ENCODE data around the gene MYL12A. TPM values are rescaled to one million over a fixed set of nuclear protein-coding genes. Genes with fewer than 3 reads are reported as not detected.

The MYL12A gene
- total and polyA plus RNA-seq, 2 of the 13 experiments (the other 11 are each of a cell fraction or from before 2014, with no cell fraction given), result 261 to 277 TPM

- TF ChIP-seq CBX2 (IDR thresholded peaks at IDR 0.05; ENCODE audit: low read depth, low read length) (no peak), CBX2 (CRISPR knock-in tag; IDR thresholded peaks at IDR 0.05; ENCODE audit: low read depth) (no peak), ZNF562 (CRISPR knock-in tag; IDR thresholded peaks at IDR 0.05; ENCODE audit: borderline replicate concordance) (no peak), ZNF558 (CRISPR knock-in tag; IDR thresholded peaks at IDR 0.05; ENCODE audit: borderline replicate concordance) (peak; percentile 75; the same call in 1 of the 2 replicates), GABPA (IDR thresholded peaks at IDR 0.05; ENCODE audit: low read depth, low read length) (peak; percentile 94), GABPA (CRISPR knock-in tag; IDR thresholded peaks at IDR 0.05; ENCODE audit: low read depth) (peak; percentile 87), SIN3A (IDR thresholded peaks at IDR 0.05; ENCODE audit: borderline replicate concordance, low read depth, low read length) (peak; percentile 87; the same call in 1 of the 2 replicates), SAP130 (CRISPR knock-in tag; IDR thresholded peaks at IDR 0.05; ENCODE audit: low read depth) (peak; percentile 92), MXD4 (CRISPR knock-in tag; IDR thresholded peaks at IDR 0.05) (peak; percentile 49; the same call in 1 of the 2 replicates), GABPB1 (CRISPR knock-in tag; IDR thresholded peaks at IDR 0.05) (peak; percentile 96), MAX (IDR thresholded peaks at IDR 0.05) (peak; percentile 73), HNRNPL (IDR thresholded peaks at IDR 0.05; ENCODE audit: low read depth, low read length) (0 out of 2 replicates have a peak, but pooled peaks have one; percentile 42), EZH2 (conservative IDR thresholded peaks at IDR 0.05; ENCODE audit: low read depth, low read length) (no peak), ZFP90 (CRISPR knock-in tag; IDR thresholded peaks at IDR 0.05; ENCODE audit: borderline replicate concordance) (peak; percentile 31; the same call in 1 of the 2 replicates), ZNF556 (CRISPR knock-in tag; IDR thresholded peaks at IDR 0.05; ENCODE audit: borderline replicate concordance) (peak; percentile 53), ZNF879 (CRISPR knock-in tag; IDR thresholded peaks at IDR 0.05) (no peak)
- TF ChIP-seq, protein P1, sequence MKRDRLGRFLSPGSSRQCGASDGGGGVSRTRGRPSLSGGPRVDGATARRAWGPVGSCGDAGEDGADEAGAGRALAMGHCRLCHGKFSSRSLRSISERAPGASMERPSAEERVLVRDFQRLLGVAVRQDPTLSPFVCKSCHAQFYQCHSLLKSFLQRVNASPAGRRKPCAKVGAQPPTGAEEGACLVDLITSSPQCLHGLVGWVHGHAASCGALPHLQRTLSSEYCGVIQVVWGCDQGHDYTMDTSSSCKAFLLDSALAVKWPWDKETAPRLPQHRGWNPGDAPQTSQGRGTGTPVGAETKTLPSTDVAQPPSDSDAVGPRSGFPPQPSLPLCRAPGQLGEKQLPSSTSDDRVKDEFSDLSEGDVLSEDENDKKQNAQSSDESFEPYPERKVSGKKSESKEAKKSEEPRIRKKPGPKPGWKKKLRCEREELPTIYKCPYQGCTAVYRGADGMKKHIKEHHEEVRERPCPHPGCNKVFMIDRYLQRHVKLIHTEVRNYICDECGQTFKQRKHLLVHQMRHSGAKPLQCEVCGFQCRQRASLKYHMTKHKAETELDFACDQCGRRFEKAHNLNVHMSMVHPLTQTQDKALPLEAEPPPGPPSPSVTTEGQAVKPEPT (CRISPR knock-in tag; IDR thresholded peaks at IDR 0.05; ENCODE audit: low read depth), result no peak
- TF ChIP-seq, protein P2, sequence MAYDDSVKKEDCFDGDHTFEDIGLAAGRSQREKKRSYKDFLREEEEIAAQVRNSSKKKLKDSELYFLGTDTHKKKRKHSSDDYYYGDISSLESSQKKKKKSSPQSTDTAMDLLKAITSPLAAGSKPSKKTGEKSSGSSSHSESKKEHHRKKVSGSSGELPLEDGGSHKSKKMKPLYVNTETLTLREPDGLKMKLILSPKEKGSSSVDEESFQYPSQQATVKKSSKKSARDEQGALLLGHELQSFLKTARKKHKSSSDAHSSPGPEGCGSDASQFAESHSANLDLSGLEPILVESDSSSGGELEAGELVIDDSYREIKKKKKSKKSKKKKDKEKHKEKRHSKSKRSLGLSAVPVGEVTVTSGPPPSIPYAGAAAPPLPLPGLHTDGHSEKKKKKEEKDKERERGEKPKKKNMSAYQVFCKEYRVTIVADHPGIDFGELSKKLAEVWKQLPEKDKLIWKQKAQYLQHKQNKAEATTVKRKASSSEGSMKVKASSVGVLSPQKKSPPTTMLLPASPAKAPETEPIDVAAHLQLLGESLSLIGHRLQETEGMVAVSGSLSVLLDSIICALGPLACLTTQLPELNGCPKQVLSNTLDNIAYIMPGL (CRISPR knock-in tag; IDR thresholded peaks at IDR 0.05; ENCODE audit: borderline replicate concordance in 1 of 2, low read depth in 1 of 2), result peak; percentile 33 to 83; a peak in 3 of 4 replicates
- TF ChIP-seq, protein P3, sequence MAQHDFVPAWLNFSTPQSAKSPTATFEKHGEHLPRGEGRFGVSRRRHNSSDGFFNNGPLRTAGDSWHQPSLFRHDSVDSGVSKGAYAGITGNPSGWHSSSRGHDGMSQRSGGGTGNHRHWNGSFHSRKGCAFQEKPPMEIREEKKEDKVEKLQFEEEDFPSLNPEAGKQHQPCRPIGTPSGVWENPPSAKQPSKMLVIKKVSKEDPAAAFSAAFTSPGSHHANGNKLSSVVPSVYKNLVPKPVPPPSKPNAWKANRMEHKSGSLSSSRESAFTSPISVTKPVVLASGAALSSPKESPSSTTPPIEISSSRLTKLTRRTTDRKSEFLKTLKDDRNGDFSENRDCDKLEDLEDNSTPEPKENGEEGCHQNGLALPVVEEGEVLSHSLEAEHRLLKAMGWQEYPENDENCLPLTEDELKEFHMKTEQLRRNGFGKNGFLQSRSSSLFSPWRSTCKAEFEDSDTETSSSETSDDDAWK (CRISPR knock-in tag; IDR thresholded peaks at IDR 0.05), result no peak
- TF ChIP-seq, protein P4, sequence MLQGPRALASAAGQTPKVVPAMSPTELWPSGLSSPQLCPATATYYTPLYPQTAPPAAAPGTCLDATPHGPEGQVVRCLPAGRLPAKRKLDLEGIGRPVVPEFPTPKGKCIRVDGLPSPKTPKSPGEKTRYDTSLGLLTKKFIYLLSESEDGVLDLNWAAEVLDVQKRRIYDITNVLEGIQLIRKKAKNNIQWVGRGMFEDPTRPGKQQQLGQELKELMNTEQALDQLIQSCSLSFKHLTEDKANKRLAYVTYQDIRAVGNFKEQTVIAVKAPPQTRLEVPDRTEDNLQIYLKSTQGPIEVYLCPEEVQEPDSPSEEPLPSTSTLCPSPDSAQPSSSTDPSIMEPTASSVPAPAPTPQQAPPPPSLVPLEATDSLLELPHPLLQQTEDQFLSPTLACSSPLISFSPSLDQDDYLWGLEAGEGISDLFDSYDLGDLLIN (CRISPR knock-in tag; IDR thresholded peaks at IDR 0.05; ENCODE audit: borderline replicate concordance), result peak; percentile 78; the same call in 1 of the 2 replicates
- TF ChIP-seq, protein P5, sequence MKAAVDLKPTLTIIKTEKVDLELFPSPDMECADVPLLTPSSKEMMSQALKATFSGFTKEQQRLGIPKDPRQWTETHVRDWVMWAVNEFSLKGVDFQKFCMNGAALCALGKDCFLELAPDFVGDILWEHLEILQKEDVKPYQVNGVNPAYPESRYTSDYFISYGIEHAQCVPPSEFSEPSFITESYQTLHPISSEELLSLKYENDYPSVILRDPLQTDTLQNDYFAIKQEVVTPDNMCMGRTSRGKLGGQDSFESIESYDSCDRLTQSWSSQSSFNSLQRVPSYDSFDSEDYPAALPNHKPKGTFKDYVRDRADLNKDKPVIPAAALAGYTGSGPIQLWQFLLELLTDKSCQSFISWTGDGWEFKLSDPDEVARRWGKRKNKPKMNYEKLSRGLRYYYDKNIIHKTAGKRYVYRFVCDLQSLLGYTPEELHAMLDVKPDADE (CRISPR knock-in tag; IDR thresholded peaks at IDR 0.05), result no peak
These were observed 14.0 kb downstream of the MYL12A start, which contains the start of gene MYL12B (continued) for GRCh38 chr18:3261373-3262233.
